BJ (cell line): ENCODE results near the gene BSND. TPM values are rescaled to one million over a fixed set of nuclear protein-coding genes. Genes with fewer than 3 reads are reported as not detected.
A peak's percentile ranks its signal among the peaks of the same experiment; 100 is the strongest.

Source experiments
- CTCF ChIA-PET: fragments of 350-600 bp; formaldehyde crosslinking; extraction: SDS; loops from one replicate; lab custom pipeline; 2021; ENCODE audit warnings: antibody characterized with exemption, inconsistent platforms; lab: Yijun Ruan, JAX
- POLR2A ChIA-PET: fragments of 300-600 bp; sonication (Branson Sonifier 250); formaldehyde crosslinking; extraction: SDS; loops from one replicate; lab custom pipeline; 2021; ENCODE audit warnings: antibody characterized with exemption; lab: Charles Lee
- DNase-seq: peaks from one replicate; pipeline ENCODE4 v3.0.0-alpha.2; 2011; ENCODE audit warnings: low read depth
- H3K27me3 ChIP-seq: 2 replicates; pipeline ENCODE4 v1.6.0; 2011; ENCODE audit warnings: low read length; ENCODE audit not compliant: control insufficient read depth, insufficient read depth
- H3K36me3 ChIP-seq: 2 replicates; pipeline ENCODE4 v1.5.1; 2011; ENCODE audit warnings: low read length; ENCODE audit not compliant: control insufficient read depth, insufficient read depth
- H3K4me3 ChIP-seq: 2 replicates; pipeline ENCODE4 v1.5.1; 2011; ENCODE audit warnings: low read depth, mild to moderate bottlenecking, control low read depth, low read length
- polyA plus RNA-seq: library from polyadenylated mRNA; depleted of rRNA; stranded (reverse); fragments of >200 nt; gene quantifications from 2 replicates; pipeline ENCODE4 v1.2.3, GENCODE V29; 2011
- TF ChIP-seq, protein P1 (sequence below): IDR thresholded peaks from 2 replicates; pipeline ENCODE4 v1.5.1; 2011; ENCODE audit warnings: low read depth, mild to moderate bottlenecking, control low read depth, inconsistent platforms, low read length, moderate library complexity; ENCODE audit not compliant: insufficient read depth

The BSND gene
- polyA plus RNA-seq, 1 experiment, result not detected

- no peak for DNase-seq
- Histone ChIP-seq H3K36me3 (no peaks in the 10 kb centered on the region), H3K27me3 (no peaks in the 10 kb centered on the region), H3K4me3 (no peak overlapping the region)
- ChIA-PET POLR2A (no interaction called here), CTCF (interaction anchor here (1.7 kb wide), 1 partner anchor 19 kb away, joined by 7 read pairs; no protein-coding TSS in a partner anchor)
- TF ChIP-seq, protein P1, sequence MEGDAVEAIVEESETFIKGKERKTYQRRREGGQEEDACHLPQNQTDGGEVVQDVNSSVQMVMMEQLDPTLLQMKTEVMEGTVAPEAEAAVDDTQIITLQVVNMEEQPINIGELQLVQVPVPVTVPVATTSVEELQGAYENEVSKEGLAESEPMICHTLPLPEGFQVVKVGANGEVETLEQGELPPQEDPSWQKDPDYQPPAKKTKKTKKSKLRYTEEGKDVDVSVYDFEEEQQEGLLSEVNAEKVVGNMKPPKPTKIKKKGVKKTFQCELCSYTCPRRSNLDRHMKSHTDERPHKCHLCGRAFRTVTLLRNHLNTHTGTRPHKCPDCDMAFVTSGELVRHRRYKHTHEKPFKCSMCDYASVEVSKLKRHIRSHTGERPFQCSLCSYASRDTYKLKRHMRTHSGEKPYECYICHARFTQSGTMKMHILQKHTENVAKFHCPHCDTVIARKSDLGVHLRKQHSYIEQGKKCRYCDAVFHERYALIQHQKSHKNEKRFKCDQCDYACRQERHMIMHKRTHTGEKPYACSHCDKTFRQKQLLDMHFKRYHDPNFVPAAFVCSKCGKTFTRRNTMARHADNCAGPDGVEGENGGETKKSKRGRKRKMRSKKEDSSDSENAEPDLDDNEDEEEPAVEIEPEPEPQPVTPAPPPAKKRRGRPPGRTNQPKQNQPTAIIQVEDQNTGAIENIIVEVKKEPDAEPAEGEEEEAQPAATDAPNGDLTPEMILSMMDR, result no peak
Observed at GRCh38 chr1:54969879-54970278, 28.9 kb upstream of the BSND start.

DNA sequence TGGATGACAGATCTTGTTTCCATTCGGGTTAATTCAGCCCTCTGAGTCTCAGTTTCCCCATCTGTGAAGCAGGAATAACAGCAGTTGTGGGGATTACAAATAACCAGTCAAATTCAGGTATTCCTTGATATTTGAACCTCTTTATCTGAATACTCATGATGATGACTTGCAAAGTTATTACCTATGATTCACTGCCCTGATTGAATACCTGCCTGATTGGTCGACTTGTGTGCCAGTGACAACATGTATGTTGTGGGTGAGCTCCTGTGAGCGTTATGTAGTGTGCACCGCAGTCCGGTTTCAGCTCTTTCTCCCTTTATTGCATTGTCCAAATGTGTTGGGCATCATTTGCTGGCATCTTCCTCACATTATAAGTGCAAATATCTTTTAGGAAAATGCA is 27.8 kb upstream of the BSND start:
- Histone ChIP-seq H3K36me3 (no peaks in the 10 kb centered on the region), H3K27me3 (no peaks in the 10 kb centered on the region), H3K4me3 (no peak overlapping the region)
- TF ChIP-seq, protein P1, result no peak
- CTCF ChIA-PET, result interaction anchor here (2.8 kb wide), 1 partner anchor 51 kb away, joined by 14 read pairs; no protein-coding TSS in a partner anchor
- no peak for DNase-seq
- POLR2A ChIA-PET, result no interaction called here

DNA sequence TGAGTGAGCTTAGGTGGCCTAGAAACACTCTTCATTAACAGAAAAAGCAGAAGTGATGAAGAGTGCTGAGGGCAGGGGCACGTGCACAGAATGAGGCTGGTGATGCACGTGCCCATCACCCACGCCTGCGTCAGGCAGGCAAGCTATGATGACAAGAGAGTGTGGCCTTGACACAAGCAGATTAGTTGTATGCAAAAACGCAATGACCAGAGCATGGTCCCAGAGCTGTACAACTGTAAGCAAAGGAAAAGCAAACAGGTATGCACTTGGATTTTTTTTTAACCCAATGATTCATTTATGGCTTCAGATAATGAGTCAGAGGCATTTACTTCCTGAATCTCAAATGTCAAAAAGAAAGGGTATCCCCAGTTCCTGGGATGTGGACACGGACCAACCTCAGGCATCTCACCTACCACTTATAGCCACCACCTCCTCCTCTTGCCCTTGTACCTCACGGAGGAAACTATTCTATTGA is 27.4 kb upstream of the BSND start:
- DNase-seq, result no peak
- no peak overlapping the region for H3K4me3 ChIP-seq
- H3K27me3 ChIP-seq, result no peaks in the 10 kb centered on the region
- TF ChIP-seq, protein P1, result no peak
- CTCF ChIA-PET, result interaction anchor here (2.3 to 2.8 kb wide), 2 partner anchors 44 to 51 kb away, joined by 8 to 14 read pairs; no protein-coding TSS in a partner anchor
- H3K36me3 ChIP-seq, result no peaks in the 10 kb centered on the region
- POLR2A ChIA-PET, result no interaction called here

DNA sequence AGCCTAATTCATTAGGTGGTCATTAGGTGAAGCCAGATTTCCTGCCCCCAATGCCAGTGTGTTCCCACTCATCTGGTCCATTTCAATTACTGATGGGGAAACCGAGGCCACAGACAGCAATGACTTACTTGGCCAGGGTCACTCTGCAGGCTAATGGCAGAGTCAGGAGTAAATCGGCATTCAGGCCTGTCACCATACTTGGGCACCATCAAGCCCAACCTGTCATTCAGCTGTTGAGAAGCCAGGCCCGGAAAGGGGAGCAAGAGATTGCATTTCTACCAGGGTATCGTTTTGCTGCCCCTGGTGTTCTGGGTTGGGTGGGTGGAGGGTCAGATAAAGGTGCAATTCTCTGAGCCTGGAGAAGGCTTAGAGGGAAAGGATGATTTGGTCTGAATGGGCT is 26.3 kb upstream of the BSND start:
- Histone ChIP-seq H3K36me3 (no peaks in the 10 kb centered on the region), H3K27me3 (no peaks in the 10 kb centered on the region), H3K4me3 (no peak overlapping the region)
- no peak for DNase-seq
- ChIA-PET POLR2A (no interaction called here), CTCF (interaction anchor here (1.2 to 2.8 kb wide), 14 partner anchors 8 to 49 kb away, joined by 3 to 15 read pairs (median 7); no protein-coding TSS in a partner anchor)
- TF ChIP-seq, protein P1, result no peak

GRCh38 chr1:54973205-54973921 is 25.4 kb upstream of the BSND start:
- no peaks in the 10 kb centered on the region for H3K36me3 ChIP-seq
- H3K27me3 ChIP-seq, result no peaks in the 10 kb centered on the region
- no peak for DNase-seq
- H3K4me3 ChIP-seq, result no peak overlapping the region
- TF ChIP-seq, protein P1, result peak; percentile 62
- POLR2A ChIA-PET, result no interaction called here
- CTCF ChIA-PET, result interaction anchor here (0.7 to 2.8 kb wide), 17 partner anchors 9 to 1834 kb away, joined by 3 to 15 read pairs (median 6); no protein-coding TSS in a partner anchor
